HepG2 (cell line): Measurements from ENCODE around the gene COX4I1. TPM values are rescaled to one million over a fixed set of nuclear protein-coding genes. Genes with fewer than 3 reads are reported as not detected.
A peak's percentile ranks its signal among the peaks of the same experiment; 100 is the strongest.

Experiments used
- ETV6 ChIP-seq: sonication (generic); formaldehyde crosslinking; conservative IDR thresholded peaks from 2 replicates; pipeline ENCODE4 v1.4.0; 2020; ENCODE audit warnings: missing genetic modification reagents
- GABPA ChIP-seq, 2 experiments: IDR thresholded peaks; 2 replicates each; pipeline ENCODE4 v1.6.1; 2011 to 2016; ENCODE audit warnings: low read depth in 2 of 2, low read length in 1 of 2, missing biosample characterization in 1 of 2, missing genetic modification characterization in 1 of 2
- HNRNPLL ChIP-seq: fragments of 200-400 bp; formaldehyde crosslinking; IDR thresholded peaks from 2 replicates; pipeline ENCODE4 v1.6.1; 2017; ENCODE audit warnings: mild to moderate bottlenecking, low read depth, low read length; ENCODE audit not compliant: poor library complexity, severe bottlenecking
- KDM5B ChIP-seq: sonication (generic); formaldehyde crosslinking; IDR thresholded peaks from 2 replicates; pipeline ENCODE4 v1.4.0; 2020; ENCODE audit warnings: missing genetic modification reagents, mild to moderate bottlenecking, borderline replicate concordance
- MTA3 ChIP-seq: sonication (generic); formaldehyde crosslinking; IDR thresholded peaks from 2 replicates; pipeline ENCODE4 v1.4.0; 2020; ENCODE audit warnings: missing genetic modification reagents
- SALL2 ChIP-seq: sonication (generic); formaldehyde crosslinking; IDR thresholded peaks from 2 replicates; pipeline ENCODE4 v1.8.1; 2023; ENCODE audit warnings: mild to moderate bottlenecking, missing genetic modification reagents, inconsistent platforms
- SATB2 ChIP-seq: sonication (generic); formaldehyde crosslinking; IDR thresholded peaks from 2 replicates; pipeline ENCODE4 v1.5.0; 2020; ENCODE audit warnings: missing genetic modification reagents
- SIN3B ChIP-seq: fragments of 150-350 bp; IDR thresholded peaks from 2 replicates; pipeline ENCODE4 v1.6.1; 2014; ENCODE audit warnings: low read length
- SIX1 ChIP-seq: sonication (generic); formaldehyde crosslinking; IDR thresholded peaks from 2 replicates; pipeline ENCODE4 v1.4.0; 2020; ENCODE audit warnings: missing genetic modification reagents, borderline replicate concordance
- SIX4 ChIP-seq: sonication (generic); formaldehyde crosslinking; IDR thresholded peaks from 2 replicates; pipeline ENCODE4 v1.4.0; 2020; ENCODE audit warnings: missing genetic modification reagents
- TBX3 ChIP-seq: fragments of 450-650 bp; IDR thresholded peaks from 2 replicates; pipeline ENCODE4 v1.6.1; 2017; ENCODE audit warnings: antibody characterized with exemption, mild to moderate bottlenecking, inconsistent platforms, borderline replicate concordance
- YEATS4 ChIP-seq: sonication (generic); formaldehyde crosslinking; IDR thresholded peaks from 2 replicates; pipeline ENCODE4 v1.4.0; 2020; ENCODE audit warnings: missing genetic modification reagents, borderline replicate concordance
- ZFYVE20 ChIP-seq: sonication (generic); formaldehyde crosslinking; IDR thresholded peaks from 2 replicates; pipeline ENCODE4 v1.8.0; 2023; ENCODE audit warnings: low read depth, mild to moderate bottlenecking, moderate library complexity, missing genetic modification reagents, borderline replicate concordance
- ZNF124 ChIP-seq: sonication (generic); formaldehyde crosslinking; IDR thresholded peaks from 2 replicates; pipeline ENCODE4 v1.4.0; 2020; ENCODE audit warnings: missing genetic modification reagents
- ZNF44 ChIP-seq: sonication (generic); formaldehyde crosslinking; IDR thresholded peaks from 2 replicates; pipeline ENCODE4 v1.5.1; 2020; ENCODE audit warnings: mild to moderate bottlenecking, missing genetic modification reagents
- ZNF546 ChIP-seq: sonication (generic); formaldehyde crosslinking; conservative IDR thresholded peaks from 2 replicates; pipeline ENCODE4 v1.8.1; 2023; ENCODE audit warnings: mild to moderate bottlenecking, missing genetic modification reagents
- ZNF557 ChIP-seq: sonication (generic); formaldehyde crosslinking; IDR thresholded peaks from 2 replicates; pipeline ENCODE4 v1.4.0; 2020; ENCODE audit warnings: missing genetic modification reagents
- ZNF607 ChIP-seq: sonication (generic); formaldehyde crosslinking; IDR thresholded peaks from 2 replicates; pipeline ENCODE4 v1.5.1; 2020; ENCODE audit warnings: missing genetic modification reagents, mild to moderate bottlenecking, borderline replicate concordance
- ZNF672 ChIP-seq: sonication (generic); formaldehyde crosslinking; IDR thresholded peaks from 2 replicates; pipeline ENCODE4 v1.8.1; 2022; ENCODE audit warnings: missing genetic modification reagents
- ZNF781 ChIP-seq: sonication (generic); formaldehyde crosslinking; IDR thresholded peaks from 2 replicates; pipeline ENCODE4 v1.5.1; 2020; ENCODE audit warnings: borderline replicate concordance, mild to moderate bottlenecking, missing genetic modification reagents; ENCODE audit errors: not compliant biosample characterization
- polyA plus RNA-seq, 8 experiments: library from polyadenylated mRNA; depleted of rRNA in 3 of 8; stranded (reverse) in 7 of 8; unstranded in 1 of 8; fragments of >200 nt; fragmentation: Illumina TruSeq in 4 of 8; extraction: Trizol in 4 of 8; gene quantifications; 2 replicates each; pipeline versions ENCODE4 v1.2.1 to v1.2.3, GENCODE V29; 2011 to 2016; ENCODE audit warnings: low read depth in 4 of 8, missing spikeins in 1 of 8, mixed read lengths in 1 of 8; ENCODE audit not compliant: insufficient read depth in 1 of 8
- total RNA-seq, 5 experiments: library from RNA; depleted of rRNA; stranded (reverse); fragments of >200 nt; fragmentation: Illumina TruSeq; extraction: Trizol; gene quantifications; 2 replicates each; pipeline ENCODE4 v1.2.3, GENCODE V29; 2016; ENCODE audit warnings: low read depth in 1 of 5
- TF ChIP-seq, protein P1 (sequence below): IDR thresholded peaks from 2 replicates; pipeline ENCODE4 v1.6.1; 2016
- TF ChIP-seq, protein P2 (sequence below): sonication (generic); formaldehyde crosslinking; IDR thresholded peaks from 2 replicates; pipeline ENCODE4 v1.4.0; 2020; ENCODE audit warnings: missing genetic modification reagents
- TF ChIP-seq, protein P3 (sequence below): sonication (generic); formaldehyde crosslinking; IDR thresholded peaks from 2 replicates; pipeline ENCODE4 v1.8.0; 2022; ENCODE audit warnings: mild to moderate bottlenecking, missing genetic modification reagents; ENCODE audit not compliant: insufficient replicate concordance
- TF ChIP-seq, protein P4 (sequence below): sonication (generic); formaldehyde crosslinking; IDR thresholded peaks from 2 replicates; pipeline ENCODE4 v1.5.1; 2020; ENCODE audit warnings: missing genetic modification reagents, mild to moderate bottlenecking, borderline replicate concordance

Gene COX4I1
- total and polyA plus RNA-seq, 2 of the 13 experiments (the other 11 are each of a cell fraction or from before 2014, with no cell fraction given), result 658 to 902 TPM

DNA sequence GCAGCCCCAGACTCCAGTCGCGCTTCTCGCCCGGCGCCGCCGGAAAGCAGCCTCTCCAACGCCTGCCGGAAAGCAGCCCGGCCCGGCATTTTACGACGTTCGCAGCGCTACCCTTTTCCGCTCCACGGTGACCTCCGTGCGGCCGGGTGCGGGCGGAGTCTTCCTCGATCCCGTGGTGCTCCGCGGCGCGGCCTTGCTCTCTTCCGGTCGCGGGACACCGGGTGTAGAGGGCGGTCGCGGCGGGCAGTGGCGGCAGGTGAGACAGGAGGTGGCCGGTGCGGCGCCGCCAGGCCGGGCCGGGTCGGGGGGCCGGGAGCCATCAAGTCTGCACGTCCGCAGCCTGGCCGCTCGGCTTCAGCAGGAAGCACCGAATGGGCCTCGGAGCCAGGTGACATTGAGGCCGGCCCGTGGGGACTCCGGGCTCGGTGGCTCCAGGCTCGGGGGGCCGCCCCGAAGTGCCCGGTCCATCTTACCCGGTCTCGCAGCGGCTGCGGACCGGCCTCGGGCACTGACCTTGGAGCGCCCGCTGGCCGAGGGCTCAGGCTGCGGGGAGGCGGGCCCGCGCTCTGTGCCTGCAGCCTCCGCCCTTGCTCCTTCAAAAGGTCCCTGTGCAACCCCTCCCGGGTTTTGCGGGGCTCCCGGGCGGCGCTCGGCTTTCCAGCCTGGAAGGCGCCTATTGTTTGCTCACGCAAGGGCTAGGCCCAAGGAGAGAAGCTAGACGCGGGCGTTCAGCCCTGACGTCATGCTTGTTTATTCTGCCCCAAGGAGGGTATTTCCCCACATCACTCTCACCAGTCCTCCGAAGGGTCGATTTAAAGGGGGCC is at the start of gene COX4I1, which contains the start of gene EMC8 (continued):
- TF ChIP-seq SALL2 (CRISPR knock-in tag) (peak; percentile 81), ZNF672 (CRISPR knock-in tag) (no peak), ZFYVE20 (peak; percentile 47; the same call in 1 of the 2 replicates), SIX4 (CRISPR knock-in tag) (0 out of 2 replicates have a peak, but pooled peaks have one; percentile 31), SIN3B (no peak), TBX3 (no peak), KDM5B (CRISPR knock-in tag) (peak; percentile 80), ZNF546 (CRISPR knock-in tag) (peak; percentile 86), GABPA (IDR thresholded peaks at IDR 0.05; ENCODE audit: low read depth, low read length) (peak; percentile 88), GABPA (CRISPR knock-in tag; IDR thresholded peaks at IDR 0.05; ENCODE audit: low read depth) (peak; percentile 92), YEATS4 (peak; percentile 93), ZNF124 (peak; percentile 83; the same call in 1 of the 2 replicates), SIX1 (CRISPR knock-in tag) (0 out of 2 replicates have a peak, but pooled peaks have one; percentile 9), ZNF781 (CRISPR knock-in tag) (peak; percentile 84), ZNF44 (CRISPR knock-in tag) (no peak), MTA3 (CRISPR knock-in tag) (no peak), ETV6 (CRISPR knock-in tag) (no peak; the same call in 1 of the 2 replicates), HNRNPLL (peak; percentile 93), SATB2 (CRISPR knock-in tag) (peak; percentile 36; the same call in 1 of the 2 replicates), ZNF607 (peak; percentile 91; the same call in 1 of the 2 replicates), ZNF557 (CRISPR knock-in tag) (peak; percentile 61; the same call in 1 of the 2 replicates)
- TF ChIP-seq, protein P1, sequence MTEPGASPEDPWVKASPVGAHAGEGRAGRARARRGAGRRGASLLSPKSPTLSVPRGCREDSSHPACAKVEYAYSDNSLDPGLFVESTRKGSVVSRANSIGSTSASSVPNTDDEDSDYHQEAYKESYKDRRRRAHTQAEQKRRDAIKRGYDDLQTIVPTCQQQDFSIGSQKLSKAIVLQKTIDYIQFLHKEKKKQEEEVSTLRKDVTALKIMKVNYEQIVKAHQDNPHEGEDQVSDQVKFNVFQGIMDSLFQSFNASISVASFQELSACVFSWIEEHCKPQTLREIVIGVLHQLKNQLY (CRISPR knock-in tag), result peak; percentile 52; the same call in 1 of the 2 replicates
- TF ChIP-seq, protein P2, sequence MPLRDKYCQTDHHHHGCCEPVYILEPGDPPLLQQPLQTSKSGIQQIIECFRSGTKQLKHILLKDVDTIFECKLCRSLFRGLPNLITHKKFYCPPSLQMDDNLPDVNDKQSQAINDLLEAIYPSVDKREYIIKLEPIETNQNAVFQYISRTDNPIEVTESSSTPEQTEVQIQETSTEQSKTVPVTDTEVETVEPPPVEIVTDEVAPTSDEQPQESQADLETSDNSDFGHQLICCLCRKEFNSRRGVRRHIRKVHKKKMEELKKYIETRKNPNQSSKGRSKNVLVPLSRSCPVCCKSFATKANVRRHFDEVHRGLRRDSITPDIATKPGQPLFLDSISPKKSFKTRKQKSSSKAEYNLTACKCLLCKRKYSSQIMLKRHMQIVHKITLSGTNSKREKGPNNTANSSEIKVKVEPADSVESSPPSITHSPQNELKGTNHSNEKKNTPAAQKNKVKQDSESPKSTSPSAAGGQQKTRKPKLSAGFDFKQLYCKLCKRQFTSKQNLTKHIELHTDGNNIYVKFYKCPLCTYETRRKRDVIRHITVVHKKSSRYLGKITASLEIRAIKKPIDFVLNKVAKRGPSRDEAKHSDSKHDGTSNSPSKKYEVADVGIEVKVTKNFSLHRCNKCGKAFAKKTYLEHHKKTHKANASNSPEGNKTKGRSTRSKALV, result no peak
- TF ChIP-seq, protein P3, sequence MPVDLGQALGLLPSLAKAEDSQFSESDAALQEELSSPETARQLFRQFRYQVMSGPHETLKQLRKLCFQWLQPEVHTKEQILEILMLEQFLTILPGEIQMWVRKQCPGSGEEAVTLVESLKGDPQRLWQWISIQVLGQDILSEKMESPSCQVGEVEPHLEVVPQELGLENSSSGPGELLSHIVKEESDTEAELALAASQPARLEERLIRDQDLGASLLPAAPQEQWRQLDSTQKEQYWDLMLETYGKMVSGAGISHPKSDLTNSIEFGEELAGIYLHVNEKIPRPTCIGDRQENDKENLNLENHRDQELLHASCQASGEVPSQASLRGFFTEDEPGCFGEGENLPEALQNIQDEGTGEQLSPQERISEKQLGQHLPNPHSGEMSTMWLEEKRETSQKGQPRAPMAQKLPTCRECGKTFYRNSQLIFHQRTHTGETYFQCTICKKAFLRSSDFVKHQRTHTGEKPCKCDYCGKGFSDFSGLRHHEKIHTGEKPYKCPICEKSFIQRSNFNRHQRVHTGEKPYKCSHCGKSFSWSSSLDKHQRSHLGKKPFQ (CRISPR knock-in tag), result no peak
- TF ChIP-seq, protein P4, sequence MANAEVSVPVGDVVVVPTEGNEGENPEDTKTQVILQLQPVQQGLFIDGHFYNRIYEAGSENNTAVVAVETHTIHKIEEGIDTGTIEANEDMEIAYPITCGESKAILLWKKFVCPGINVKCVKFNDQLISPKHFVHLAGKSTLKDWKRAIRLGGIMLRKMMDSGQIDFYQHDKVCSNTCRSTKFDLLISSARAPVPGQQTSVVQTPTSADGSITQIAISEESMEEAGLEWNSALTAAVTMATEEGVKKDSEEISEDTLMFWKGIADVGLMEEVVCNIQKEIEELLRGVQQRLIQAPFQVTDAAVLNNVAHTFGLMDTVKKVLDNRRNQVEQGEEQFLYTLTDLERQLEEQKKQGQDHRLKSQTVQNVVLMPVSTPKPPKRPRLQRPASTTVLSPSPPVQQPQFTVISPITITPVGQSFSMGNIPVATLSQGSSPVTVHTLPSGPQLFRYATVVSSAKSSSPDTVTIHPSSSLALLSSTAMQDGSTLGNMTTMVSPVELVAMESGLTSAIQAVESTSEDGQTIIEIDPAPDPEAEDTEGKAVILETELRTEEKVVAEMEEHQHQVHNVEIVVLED (CRISPR knock-in tag), result peak; percentile 91
